ENCODE data around the gene CALY. TPM values are rescaled to one million over a fixed set of nuclear protein-coding genes. Genes with fewer than 3 reads are reported as not detected.

The CALY gene
- 0.45 to 0.71 TPM (median 0.59 TPM) in 5 replicates for total RNA-seq (2022; extraction: Qiagen RNA extraction)

GRCh38 chr10:133336577-133337369 is at the start of gene CALY:
TSS of gene CALY (minus strand) at chr10:133336896. CDS start at chr10:133328989, 7,907 bp downstream.

GRCh38 chr10:133379152-133379800 is 42.6 kb upstream of the CALY start, which contains the start of gene PAOX:
TSS of gene PAOX (plus strand) at chr10:133379262. CDS start at chr10:133379317, 55 bp downstream.

GRCh38 chr10:133373174-133374090 is 36.7 kb upstream of the CALY start, which contains the start of gene ECHS1:
TSS of gene ECHS1 (minus strand) at chr10:133373354. CDS start at chr10:133373333, 21 bp downstream.

GRCh38 chr10:133357285-133358161 is 20.8 kb upstream of the CALY start, which contains the start of gene FUOM:
TSS of gene FUOM (minus strand) at chr10:133358019. CDS start at chr10:133358007, 12 bp downstream.

GRCh38 chr10:133308421-133309099 is 28.1 kb downstream of the CALY start, which contains the start of the genes TUBGCP2 and ZNF511:
TSS of gene TUBGCP2 (minus strand) at chr10:133308872. CDS start at chr10:133302941, 5,931 bp downstream.
TSS of gene ZNF511 (plus strand) at chr10:133308914. CDS start at chr10:133308944, 30 bp downstream.

GRCh38 chr10:133276435-133277201 is 60.1 kb downstream of the CALY start, which contains the start of gene ADAM8:
TSS of gene ADAM8 (minus strand) at chr10:133276868. CDS start at chr10:133276817, 51 bp downstream.

Other genes starting within 250 kb of the CALY start
- 0.15 to 0.34 TPM (median 0.23 TPM) in 5 replicates for gene ADGRA1, start 249.0 kb downstream of the CALY start, total RNA-seq (2022; extraction: Qiagen RNA extraction)
- gene KNDC1, start 176.7 kb downstream of the CALY start, total RNA-seq (2022; extraction: Qiagen RNA extraction), result 0.91 to 2.6 TPM (median 1.4 TPM) in 5 replicates
- gene UTF1, start 106.7 kb downstream of the CALY start, total RNA-seq (2022; extraction: Qiagen RNA extraction), result 0.10 TPM in 1 of 5 replicates, not detected in the others
- gene VENTX, start 99.0 kb downstream of the CALY start, total RNA-seq (2022; extraction: Qiagen RNA extraction), result not detected in 5 replicates
- 1.6 to 4.2 TPM (median 3.7 TPM) in 5 replicates for gene ADAM8, start 60.0 kb downstream of the CALY start, total RNA-seq (2022; extraction: Qiagen RNA extraction)
- 32.4 to 49.6 TPM (median 42.5 TPM) in 5 replicates for gene TUBGCP2, start 28.0 kb downstream of the CALY start, total RNA-seq (2022; extraction: Qiagen RNA extraction)
- gene ZNF511, start 28.0 kb downstream of the CALY start, total RNA-seq (2022; extraction: Qiagen RNA extraction), result 51.5 to 74.7 TPM (median 69.1 TPM) in 5 replicates
- 0.15 TPM in 1 of 5 replicates, not detected in the others for gene PRAP1, start 10.5 kb upstream of the CALY start, total RNA-seq (2022; extraction: Qiagen RNA extraction)
- gene FUOM, start 21.1 kb upstream of the CALY start, total RNA-seq (2022; extraction: Qiagen RNA extraction), result 13.3 to 17.6 TPM (median 16.0 TPM) in 5 replicates
- 130 to 159 TPM (median 145 TPM) in 5 replicates for gene ECHS1, start 36.5 kb upstream of the CALY start, total RNA-seq (2022; extraction: Qiagen RNA extraction)
- gene PAOX, start 42.4 kb upstream of the CALY start, total RNA-seq (2022; extraction: Qiagen RNA extraction), result 1.7 to 2.5 TPM (median 2.1 TPM) in 5 replicates
- 41.4 to 53.4 TPM (median 49.7 TPM) in 5 replicates for gene MTG1, start 57.3 kb upstream of the CALY start, total RNA-seq (2022; extraction: Qiagen RNA extraction)
- gene SPRN, start 87.7 kb upstream of the CALY start, total RNA-seq (2022; extraction: Qiagen RNA extraction), result 0.22 to 0.54 TPM (median 0.30 TPM) in 5 replicates
- gene SCART1, start 117.0 kb upstream of the CALY start, total RNA-seq (2022; extraction: Qiagen RNA extraction), result 0.20 to 0.32 TPM (median 0.22 TPM) in 5 replicates
- gene CYP2E1, start 190.5 kb upstream of the CALY start, total RNA-seq (2022; extraction: Qiagen RNA extraction), result 0.16 to 0.29 TPM (median 0.21 TPM) in 4 of 5 replicates, not detected in the other
- not detected in 5 replicates for gene SYCE1, start 228.7 kb upstream of the CALY start, total RNA-seq (2022; extraction: Qiagen RNA extraction)